GM15510 (cell line): ENCODE data around the gene ITCH.

ENCODE experiments used
- POLR2A ChIP-seq: IDR thresholded peaks from 3 replicates; pipeline ENCODE4 v1.6.1; 2011; ENCODE audit warnings: borderline replicate concordance; ENCODE audit not compliant: insufficient read length; ENCODE audit errors: extremely low read depth

Gene ITCH

GRCh38 chr20:34437330-34437986, 74.4 kb downstream of the ITCH start:
- no peak for TF ChIP-seq POLR2A

GRCh38 chr20:34439168-34439567, 76.1 kb downstream of the ITCH start:
- TF ChIP-seq POLR2A: no peak

- TF ChIP-seq POLR2A: no peak
Measured at GRCh38 chr20:34443546-34443945, 80.5 kb downstream of the ITCH start.

GRCh38 chr20:34445177-34446065, 82.3 kb downstream of the ITCH start:
- TF ChIP-seq POLR2A: no peak

- no peak for TF ChIP-seq POLR2A
Measured at GRCh38 chr20:34448517-34448916, 85.4 kb downstream of the ITCH start.

- TF ChIP-seq POLR2A: no peak
Measured at GRCh38 chr20:34449674-34450592, 86.9 kb downstream of the ITCH start.

- no peak for TF ChIP-seq POLR2A
Measured at GRCh38 chr20:34452281-34452982, 89.4 kb downstream of the ITCH start.

GRCh38 chr20:34458631-34459030, 95.6 kb downstream of the ITCH start:
- TF ChIP-seq POLR2A: no peak

GRCh38 chr20:34459209-34459897, 96.3 kb downstream of the ITCH start:
- no peak for TF ChIP-seq POLR2A

- TF ChIP-seq POLR2A: no peak
Measured at GRCh38 chr20:34461779-34462087, 98.7 kb downstream of the ITCH start.

- TF ChIP-seq POLR2A: no peak
Measured at GRCh38 chr20:34468951-34469350, 105.9 kb downstream of the ITCH start.

- TF ChIP-seq POLR2A: no peak
Measured at GRCh38 chr20:34472246-34472925, 109.3 kb downstream of the ITCH start.

- TF ChIP-seq POLR2A: no peak
Measured at GRCh38 chr20:34473262-34473883, 110.3 kb downstream of the ITCH start.

GRCh38 chr20:34475979-34476736, 113.1 kb downstream of the ITCH start:
- TF ChIP-seq POLR2A: no peak
